Liver (tissue), 9 donors: ENCODE results near the gene LAMB1. TPM values are rescaled to one million over a fixed set of nuclear protein-coding genes. Genes with fewer than 3 reads are reported as not detected.

Experiments
- DNase-seq: peaks from one replicate; pipeline ENCODE4 v3.0.0-alpha.2; 2017; ENCODE audit warnings: low spot score
- H3K27ac ChIP-seq, 2 donors: one replicate each; pipeline ENCODE4 v1.7.0; 2013; ENCODE audit warnings: inconsistent platforms in 2 of 2, low read length in 2 of 2, control low read depth in 1 of 2, low read depth in 1 of 2, mild to moderate bottlenecking in 1 of 2
- H3K27me3 ChIP-seq, 4 donors: one replicate each; pipeline versions ENCODE4 v1.6.1 to v1.7.0; 2013; ENCODE audit warnings: low read length in 3 of 4, inconsistent platforms in 1 of 4, mild to moderate bottlenecking in 1 of 4, moderate library complexity in 1 of 4; ENCODE audit not compliant: control insufficient read depth in 4 of 4, insufficient read depth in 4 of 4
- H3K36me3 ChIP-seq, 4 donors: one replicate each; pipeline versions ENCODE4 v1.6.1 to v1.7.0; 2013; ENCODE audit warnings: low read length in 3 of 4, mild to moderate bottlenecking in 3 of 4, low read depth in 1 of 4, moderate library complexity in 1 of 4; ENCODE audit not compliant: control insufficient read depth in 4 of 4, insufficient read depth in 3 of 4
- H3K4me1 ChIP-seq, 4 donors: one replicate each; pipeline versions ENCODE4 v1.6.1 to v1.7.0; 2013; ENCODE audit warnings: low read length in 3 of 4, mild to moderate bottlenecking in 3 of 4, moderate library complexity in 1 of 4; ENCODE audit not compliant: control insufficient read depth in 4 of 4, insufficient read depth in 4 of 4
- H3K4me3 ChIP-seq, 3 donors: one replicate each; pipeline versions ENCODE4 v1.6.1 to v1.7.0; 2013; ENCODE audit warnings: low read length in 3 of 3, control low read depth in 1 of 3, low read depth in 1 of 3, mild to moderate bottlenecking in 1 of 3
- H3K9ac ChIP-seq, 2 donors: one replicate each; pipeline ENCODE4 v1.7.0; 2013; ENCODE audit warnings: low read length in 2 of 2, mild to moderate bottlenecking in 2 of 2, moderate library complexity in 2 of 2, control low read depth in 1 of 2, low read depth in 1 of 2
- H3K9me3 ChIP-seq, 4 donors: one replicate each; pipeline versions ENCODE4 v1.6.1 to v1.7.0; 2013; ENCODE audit warnings: low read length in 3 of 4; ENCODE audit not compliant: control insufficient read depth in 4 of 4
- ATF3 ChIP-seq: IDR thresholded peaks from 2 replicates; pipeline ENCODE4 v1.6.1; 2016; ENCODE audit warnings: antibody characterized with exemption
- EGR1 ChIP-seq, 2 donors: IDR thresholded peaks; 2 replicates each; pipeline ENCODE4 v1.6.1; 2016 to 2018; ENCODE audit warnings: antibody characterized with exemption in 2 of 2, low read depth in 2 of 2
- FOXA1 ChIP-seq: IDR thresholded peaks from 2 replicates; pipeline ENCODE4 v1.6.1; 2016; ENCODE audit warnings: antibody characterized with exemption
- FOXA2 ChIP-seq: IDR thresholded peaks from 2 replicates; pipeline ENCODE4 v1.6.1; 2016; ENCODE audit warnings: antibody characterized with exemption
- GABPA ChIP-seq, 2 donors: IDR thresholded peaks in 1 of 2; conservative IDR thresholded peaks in 1 of 2; 2 replicates each; pipeline ENCODE4 v1.6.1; 2016; ENCODE audit warnings: antibody characterized with exemption in 2 of 2, mild to moderate bottlenecking in 1 of 2, moderate library complexity in 1 of 2
- HNF4A ChIP-seq, 2 donors: conservative IDR thresholded peaks; 2 replicates each; pipeline ENCODE4 v1.6.1; 2016; ENCODE audit warnings: antibody characterized with exemption in 2 of 2, mild to moderate bottlenecking in 2 of 2
- HNF4G ChIP-seq: IDR thresholded peaks from 2 replicates; pipeline ENCODE4 v1.6.1; 2016; ENCODE audit warnings: antibody characterized with exemption
- JUND ChIP-seq, 2 donors: IDR thresholded peaks; 2 replicates each; pipeline ENCODE4 v1.6.1; 2016; ENCODE audit warnings: antibody characterized with exemption in 2 of 2
- MAX ChIP-seq: IDR thresholded peaks from 2 replicates; pipeline ENCODE4 v1.6.1; 2016; ENCODE audit warnings: antibody characterized with exemption
- NR2F2 ChIP-seq: IDR thresholded peaks from 2 replicates; pipeline ENCODE4 v1.6.1; 2016; ENCODE audit warnings: antibody characterized with exemption
- RAD21 ChIP-seq, 2 donors: IDR thresholded peaks; 2 replicates each; pipeline ENCODE4 v1.6.1; 2016; ENCODE audit warnings: antibody characterized with exemption in 2 of 2, mild to moderate bottlenecking in 2 of 2
- REST ChIP-seq: IDR thresholded peaks from 2 replicates; pipeline ENCODE4 v1.6.1; 2016; ENCODE audit warnings: antibody characterized with exemption, mild to moderate bottlenecking
- RXRA ChIP-seq, 2 donors: IDR thresholded peaks; 2 replicates each; pipeline ENCODE4 v1.6.1; 2017 to 2018; ENCODE audit warnings: antibody characterized with exemption in 2 of 2, mild to moderate bottlenecking in 1 of 2
- SP1 ChIP-seq: IDR thresholded peaks from 2 replicates; pipeline ENCODE4 v1.6.1; 2018; ENCODE audit warnings: antibody characterized with exemption, mild to moderate bottlenecking
- TAF1 ChIP-seq: conservative IDR thresholded peaks from 2 replicates; pipeline ENCODE4 v1.6.1; 2016; ENCODE audit warnings: antibody characterized with exemption, mild to moderate bottlenecking
- YY1 ChIP-seq: IDR thresholded peaks from 2 replicates; pipeline ENCODE4 v1.6.1; 2016; ENCODE audit warnings: antibody characterized with exemption, mild to moderate bottlenecking
- WGBS: extraction: QIAGEN DNeasy Blood & Tissue Kit; methylation state at CpG from one replicate; pipeline ENCODE4 v1.1.7; 2013; 5-methylcytosine and 5-hydroxymethylcytosine counted together
- polyA plus RNA-seq, 2 donors: library from polyadenylated mRNA; stranded (reverse) in 1 of 2; unstranded in 1 of 2; fragments of 200-250 nt in 1 of 2; fragments of >200 nt in 1 of 2; fragmentation: Nextera tagmentation in 1 of 2; extraction: Ambion mirVana in 1 of 2; gene quantifications; one replicate each; pipeline versions ENCODE4 v1.2.1 to v1.2.3, GENCODE V29; 2013 to 2015
- total RNA-seq, 2 donors: library from RNA; depleted of rRNA; stranded (reverse); fragments of >200 nt; gene quantifications; one replicate each; pipeline ENCODE4 v1.2.3, GENCODE V29; 2014
- donor health status: healthy.
- donor health status: healthy.
- donor health status: healthy.
- donor health status: healthy.
- donor health status: healthy.

Gene LAMB1
- total and polyA plus RNA-seq, 4 donors, result 12.6 to 63.1 (median 25.8) TPM

GRCh38 chr7:108028111-108028510 lies 25.1 kb upstream of the LAMB1 start (continued):
- TF ChIP-seq REST (no peak), EGR1 (IDR thresholded peaks at IDR 0.05; ENCODE audit: low read depth in 2 of 2) (peak in 1 of 2 donors; percentile 70), YY1 (peak; percentile 27)

GRCh38 chr7:108027239-108027638 lies 24.3 kb upstream of the LAMB1 start:
- WGBS, result 80% methylated on average over 1 of the region's 1 CpG
- Histone ChIP-seq H3K9me3 (no peaks in the 10 kb centered on the region), H3K4me3 (no peak overlapping the region), H3K9ac (no peak overlapping the region), H3K27me3 (peaks cover 0 to 2% (median 0%) of the 10 kb centered on the region in 4 donors), H3K4me1 (peaks cover 0 to 2% (median 0%) of the 10 kb centered on the region in 4 donors), H3K27ac (no peak overlapping the region), H3K36me3 (no peaks in the 10 kb centered on the region)
- TF ChIP-seq SP1 (no peak), TAF1 (no peak), YY1 (no peak), HNF4A (conservative IDR thresholded peaks at IDR 0.05) (no peak)
- no peak for DNase-seq

- TF ChIP-seq YY1 (no peak), RAD21 (IDR thresholded peaks at IDR 0.05) (no peak), NR2F2 (no peak), JUND (IDR thresholded peaks at IDR 0.05) (no peak), FOXA2 (no peak), HNF4A (conservative IDR thresholded peaks at IDR 0.05) (no peak), TAF1 (no peak), HNF4G (no peak), GABPA (IDR thresholded peaks at IDR 0.05 in 1 of 2, conservative IDR thresholded peaks at IDR 0.05 in 1 of 2) (no peak)
- H3K9ac ChIP-seq, result no peak overlapping the region
- no peaks in the 10 kb centered on the region for H3K36me3 ChIP-seq
- H3K4me3 ChIP-seq, result no peak overlapping the region
- 94% methylated on average over 3 of the region's 3 CpGs for WGBS
- peaks cover 0 to 2% (median 0%) of the 10 kb centered on the region in 4 donors for H3K27me3 ChIP-seq
- H3K9me3 ChIP-seq, result no peaks in the 10 kb centered on the region
- H3K27ac ChIP-seq, result no peak overlapping the region
- no peak for DNase-seq
- H3K4me1 ChIP-seq, result peaks cover 0 to 2% (median 0%) of the 10 kb centered on the region in 4 donors
Observed at GRCh38 chr7:108026647-108027046, 23.7 kb upstream of the LAMB1 start.

- Histone ChIP-seq H3K36me3 (no peaks in the 10 kb centered on the region), H3K4me3 (no peak overlapping the region), H3K27ac (no peak overlapping the region), H3K9ac (no peak overlapping the region), H3K9me3 (no peaks in the 10 kb centered on the region), H3K4me1 (peaks cover 0 to 2% (median 0%) of the 10 kb centered on the region in 4 donors), H3K27me3 (peaks cover 0 to 2% (median 0%) of the 10 kb centered on the region in 4 donors)
- 94% methylated on average over 5 of the region's 5 CpGs for WGBS
- TF ChIP-seq NR2F2 (no peak), ATF3 (no peak), MAX (no peak), EGR1 (IDR thresholded peaks at IDR 0.05; ENCODE audit: low read depth in 2 of 2) (no peak), RXRA (IDR thresholded peaks at IDR 0.05) (no peak), FOXA1 (no peak), HNF4G (no peak), FOXA2 (no peak), REST (no peak)
- DNase-seq, result no peak
Observed at GRCh38 chr7:108026116-108026515, 23.2 kb upstream of the LAMB1 start.
